Right atrium auricular region (tissue), 2 donors: ENCODE results near the gene KIF5C. TPM values are rescaled to one million over a fixed set of nuclear protein-coding genes. Genes with fewer than 3 reads are reported as not detected.

ENCODE experiments used
- DNase-seq: peaks from one replicate; pipeline ENCODE4 v3.0.0-alpha.2; 2019; ENCODE audit warnings: low spot score
- H3K27ac ChIP-seq, 2 donors: fragments of 200-600 bp; sonication (generic); 1 replicate in 1 of 2; 2 replicates in 1 of 2; pipeline ENCODE4 v1.5.1; 2016 to 2019
- H3K27me3 ChIP-seq, 2 donors: fragments of 200-600 bp; sonication (generic); one replicate each; pipeline versions ENCODE4 v1.5.1 to v1.6.0; 2017 to 2019
- H3K36me3 ChIP-seq: fragments of 200-600 bp; sonication (generic); one replicate; pipeline ENCODE4 v1.5.1; 2016
- H3K4me1 ChIP-seq, 2 donors: fragments of 200-600 bp; sonication (generic); one replicate each; pipeline versions ENCODE4 v1.5.1 to v1.6.0; 2017 to 2019
- H3K4me3 ChIP-seq, 2 donors: fragments of 200-600 bp; sonication (generic); 1 replicate in 1 of 2; 2 replicates in 1 of 2; pipeline ENCODE4 v1.5.1; 2017 to 2019; ENCODE audit warnings: mild to moderate bottlenecking in 1 of 2, moderate library complexity in 1 of 2
- H3K9me3 ChIP-seq, 2 donors: fragments of 200-600 bp; sonication (generic); one replicate each; pipeline ENCODE4 v1.5.1; 2019
- total RNA-seq, 2 donors: library from RNA; depleted of rRNA; stranded (reverse); fragments of >200 nt; gene quantifications; one replicate each; pipeline ENCODE4 v1.1.0, GENCODE V29; 2016
- TF ChIP-seq, protein P1 (sequence below), 2 donors: fragments of 200-600 bp; sonication (generic); IDR thresholded peaks; one replicate each; pipeline ENCODE4 v1.5.1; 2019; ENCODE audit warnings: antibody characterized with exemption in 2 of 2

KIF5C gene
- total RNA-seq, 2 donors from 2014 or later, result 1.6 to 2.2 TPM

DNA sequence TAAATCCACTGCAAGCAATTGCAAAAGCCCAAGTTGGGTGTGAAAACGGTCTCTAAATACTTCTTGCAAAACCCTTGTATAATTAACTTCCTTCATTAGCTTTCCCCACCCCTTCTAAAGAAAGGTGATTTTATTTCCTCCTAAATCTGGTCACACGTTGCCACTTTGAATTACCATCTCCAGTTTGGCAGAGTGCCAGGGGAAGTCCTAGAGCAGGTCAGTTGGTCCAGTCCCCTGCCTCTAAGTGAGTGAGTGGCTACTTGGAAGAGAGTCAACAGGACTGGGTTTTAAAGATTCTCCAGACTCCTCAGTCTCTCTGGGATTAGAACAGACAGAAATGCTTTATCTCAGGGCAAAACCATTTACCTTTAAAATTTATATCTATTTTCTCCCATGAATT is 144.7 kb downstream of the KIF5C start:
- Histone ChIP-seq H3K4me3 (no peak overlapping the region), H3K27me3 (no peaks in the 10 kb centered on the region), H3K9me3 (no peaks in the 10 kb centered on the region), H3K27ac (no peak overlapping the region), H3K4me1 (no peaks in the 10 kb centered on the region), H3K36me3 (no peaks in the 10 kb centered on the region)
- DNase-seq, result peak; percentile 38
- TF ChIP-seq, protein P1, sequence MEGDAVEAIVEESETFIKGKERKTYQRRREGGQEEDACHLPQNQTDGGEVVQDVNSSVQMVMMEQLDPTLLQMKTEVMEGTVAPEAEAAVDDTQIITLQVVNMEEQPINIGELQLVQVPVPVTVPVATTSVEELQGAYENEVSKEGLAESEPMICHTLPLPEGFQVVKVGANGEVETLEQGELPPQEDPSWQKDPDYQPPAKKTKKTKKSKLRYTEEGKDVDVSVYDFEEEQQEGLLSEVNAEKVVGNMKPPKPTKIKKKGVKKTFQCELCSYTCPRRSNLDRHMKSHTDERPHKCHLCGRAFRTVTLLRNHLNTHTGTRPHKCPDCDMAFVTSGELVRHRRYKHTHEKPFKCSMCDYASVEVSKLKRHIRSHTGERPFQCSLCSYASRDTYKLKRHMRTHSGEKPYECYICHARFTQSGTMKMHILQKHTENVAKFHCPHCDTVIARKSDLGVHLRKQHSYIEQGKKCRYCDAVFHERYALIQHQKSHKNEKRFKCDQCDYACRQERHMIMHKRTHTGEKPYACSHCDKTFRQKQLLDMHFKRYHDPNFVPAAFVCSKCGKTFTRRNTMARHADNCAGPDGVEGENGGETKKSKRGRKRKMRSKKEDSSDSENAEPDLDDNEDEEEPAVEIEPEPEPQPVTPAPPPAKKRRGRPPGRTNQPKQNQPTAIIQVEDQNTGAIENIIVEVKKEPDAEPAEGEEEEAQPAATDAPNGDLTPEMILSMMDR (IDR thresholded peaks at IDR 0.05), result no peak

DNA sequence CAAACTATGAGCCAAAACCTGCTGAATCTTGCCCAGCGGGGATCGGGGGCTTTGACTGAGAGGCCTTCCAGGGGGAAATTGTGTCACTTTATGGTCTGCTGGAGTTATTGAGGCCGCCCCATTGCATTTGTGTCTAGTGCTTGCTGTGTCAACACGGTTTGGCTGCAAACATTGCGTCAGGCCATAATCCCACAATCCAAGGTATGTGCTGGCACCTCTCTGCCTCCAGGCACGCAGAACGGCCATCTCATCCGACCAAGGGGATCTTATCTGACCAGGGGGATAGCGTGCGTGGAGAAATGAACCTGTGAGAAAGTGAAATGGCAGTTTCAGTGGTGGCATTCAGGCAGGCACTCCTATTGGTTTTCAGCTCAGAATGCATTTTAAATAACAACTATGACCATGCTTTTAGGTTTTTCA is 145.4 kb downstream of the KIF5C start:
- no peaks in the 10 kb centered on the region for H3K27me3 ChIP-seq
- no peaks in the 10 kb centered on the region for H3K9me3 ChIP-seq
- no peaks in the 10 kb centered on the region for H3K4me1 ChIP-seq
- H3K36me3 ChIP-seq, result no peaks in the 10 kb centered on the region
- no peak overlapping the region for H3K27ac ChIP-seq
- peak; percentile 53 for DNase-seq
- no peak overlapping the region for H3K4me3 ChIP-seq
- TF ChIP-seq, protein P1 (IDR thresholded peaks at IDR 0.05), result no peak

DNA sequence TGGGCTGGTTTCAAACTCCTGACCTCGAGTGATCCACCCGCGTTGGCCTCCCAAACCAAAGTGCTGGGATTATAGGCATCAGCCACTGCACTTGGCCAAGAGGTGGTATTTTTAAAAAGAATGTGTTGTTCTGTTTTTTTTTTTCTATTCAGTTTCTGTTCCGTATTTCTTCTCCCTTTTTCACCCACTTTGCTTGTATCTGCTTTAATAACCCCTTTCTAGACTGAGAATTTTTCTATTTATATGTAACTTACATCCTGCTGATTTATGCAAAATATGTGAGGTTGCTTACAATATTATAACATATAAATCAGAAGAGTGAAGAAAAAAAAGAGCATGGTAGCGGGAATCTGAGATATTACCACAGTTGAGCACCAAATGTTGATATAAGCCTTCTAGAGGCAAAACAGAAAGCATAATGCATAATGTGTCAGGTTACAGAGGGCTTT is 146.3 kb downstream of the KIF5C start:
- H3K4me3 ChIP-seq, result no peak overlapping the region
- DNase-seq, result no peak
- no peaks in the 10 kb centered on the region for H3K27me3 ChIP-seq
- TF ChIP-seq, protein P1 (IDR thresholded peaks at IDR 0.05), result no peak
- no peaks in the 10 kb centered on the region for H3K36me3 ChIP-seq
- H3K4me1 ChIP-seq, result no peaks in the 10 kb centered on the region
- H3K27ac ChIP-seq, result no peak overlapping the region
- no peaks in the 10 kb centered on the region for H3K9me3 ChIP-seq

DNA sequence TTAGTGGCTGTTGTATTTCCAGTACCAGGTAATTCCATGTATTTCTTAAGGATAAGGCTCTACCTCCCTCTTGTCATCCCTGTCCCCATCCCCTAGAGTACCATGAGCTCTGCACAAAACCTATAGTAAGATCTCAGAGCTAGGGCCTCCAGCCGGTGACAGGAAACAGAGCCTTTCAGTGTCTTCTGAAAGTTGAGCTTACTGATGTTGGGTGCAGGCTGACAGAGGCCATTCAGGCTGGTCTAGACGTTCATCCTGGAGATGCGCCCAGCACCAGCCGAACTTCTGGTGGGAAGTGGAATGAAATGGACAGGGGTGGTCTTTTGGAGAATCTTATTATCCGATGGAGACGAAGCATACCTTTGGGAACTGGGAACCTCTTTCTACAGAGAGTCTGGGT is 146.7 kb downstream of the KIF5C start:
- H3K4me1 ChIP-seq, result no peaks in the 10 kb centered on the region
- H3K4me3 ChIP-seq, result no peak overlapping the region
- H3K36me3 ChIP-seq, result no peaks in the 10 kb centered on the region
- H3K9me3 ChIP-seq, result no peaks in the 10 kb centered on the region
- peak; percentile 54 for DNase-seq
- no peak overlapping the region for H3K27ac ChIP-seq
- no peaks in the 10 kb centered on the region for H3K27me3 ChIP-seq
- TF ChIP-seq, protein P1 (IDR thresholded peaks at IDR 0.05), result no peak

DNA sequence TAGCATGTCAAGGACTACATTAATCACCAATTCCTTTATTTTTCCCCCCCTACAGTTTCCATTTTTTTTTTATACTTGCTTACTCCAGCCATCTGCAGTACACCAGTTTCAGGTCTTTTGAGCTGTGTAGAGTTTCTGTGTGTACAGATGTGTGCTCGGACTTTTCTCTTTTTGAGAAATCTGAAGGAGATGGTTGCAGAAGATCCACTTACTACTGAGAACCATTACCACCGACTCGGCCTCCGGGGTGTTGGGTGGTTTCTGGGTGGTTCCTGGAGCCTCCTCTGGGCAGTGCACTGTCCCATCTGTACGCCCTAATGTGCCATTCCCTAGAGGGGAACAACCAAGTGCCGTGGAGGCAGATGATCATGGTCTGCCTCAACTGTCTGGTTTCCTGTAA is 148.1 kb downstream of the KIF5C start:
- Histone ChIP-seq H3K27me3 (no peaks in the 10 kb centered on the region), H3K4me1 (no peaks in the 10 kb centered on the region), H3K36me3 (no peaks in the 10 kb centered on the region), H3K27ac (no peak overlapping the region), H3K4me3 (no peak overlapping the region), H3K9me3 (no peaks in the 10 kb centered on the region)
- no peak for DNase-seq
- TF ChIP-seq, protein P1 (IDR thresholded peaks at IDR 0.05), result no peak

DNA sequence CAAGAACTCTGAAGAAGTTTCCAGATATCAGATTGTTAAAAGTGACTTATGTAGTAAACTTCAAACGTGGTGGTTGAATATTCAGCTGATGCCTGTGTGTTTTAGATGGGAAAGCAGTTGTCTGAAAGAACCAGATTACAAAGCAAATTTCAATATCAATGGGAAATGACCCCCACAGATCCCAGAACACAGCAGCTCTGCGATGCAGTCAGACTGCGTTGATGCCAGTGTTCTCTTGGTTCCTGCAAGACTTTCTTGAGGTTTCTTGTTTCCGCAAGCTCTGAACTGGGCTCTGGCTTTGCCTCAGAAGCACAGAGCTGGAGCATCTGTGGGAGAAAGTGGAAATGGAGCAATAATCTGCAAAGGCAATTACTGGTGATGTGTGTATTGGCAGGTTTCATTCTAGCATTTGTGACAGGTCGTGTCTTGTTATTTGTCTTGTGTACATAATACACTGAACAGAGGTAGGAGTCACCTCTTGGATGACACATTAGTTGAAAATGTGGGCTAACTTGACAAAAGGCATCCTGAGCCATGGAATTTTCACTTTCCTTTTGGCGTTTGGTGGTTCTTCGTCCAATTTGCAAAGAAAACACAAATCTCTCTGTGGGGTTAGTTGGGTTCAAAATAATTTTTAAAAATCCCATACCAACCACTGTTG is 152.7 kb downstream of the KIF5C start:
- Histone ChIP-seq H3K27me3 (no peaks in the 10 kb centered on the region), H3K4me1 (no peaks in the 10 kb centered on the region), H3K27ac (no peak overlapping the region), H3K4me3 (no peak overlapping the region), H3K9me3 (no peaks in the 10 kb centered on the region), H3K36me3 (no peaks in the 10 kb centered on the region)
- TF ChIP-seq, protein P1 (IDR thresholded peaks at IDR 0.05), result no peak
- no peak for DNase-seq
